ENCODE results near the gene MCEMP1.
"Not testable (repeated sequence)": the region's sequence is repeated elsewhere in the genome, so short reads cannot be mapped to it uniquely, and the experiment has no call there.

MCEMP1 gene

GRCh38 chr19:7643629-7644549, 33.0 kb upstream of the MCEMP1 start:
- DNase-seq = not testable (repeated sequence)

GRCh38 chr19:7644550-7644877, 32.4 kb upstream of the MCEMP1 start:
- no peak for DNase-seq

- DNase-seq = no peak
Observed at GRCh38 chr19:7645163-7645562, 31.7 kb upstream of the MCEMP1 start.

- no peak for DNase-seq
Observed at GRCh38 chr19:7645656-7646425, 31.0 kb upstream of the MCEMP1 start.

- DNase-seq = no peak
Observed at GRCh38 chr19:7646426-7646700, 30.5 kb upstream of the MCEMP1 start.

- no peak for DNase-seq
Observed at GRCh38 chr19:7647156-7647555, 29.7 kb upstream of the MCEMP1 start.

GRCh38 chr19:7648265-7649014, 28.4 kb upstream of the MCEMP1 start:
- DNase-seq = no peak

GRCh38 chr19:7650148-7650547, 26.7 kb upstream of the MCEMP1 start:
- DNase-seq = no peak

- peak; percentile 96 for DNase-seq
Observed at GRCh38 chr19:7652061-7652641, 24.7 kb upstream of the MCEMP1 start.

- no peak for DNase-seq
Observed at GRCh38 chr19:7654401-7654800, 22.5 kb upstream of the MCEMP1 start.

GRCh38 chr19:7655581-7655980, 21.3 kb upstream of the MCEMP1 start:
- peak; percentile 75 to 85 for DNase-seq

GRCh38 chr19:7657131-7657751, 19.6 kb upstream of the MCEMP1 start:
- DNase-seq = peak; percentile 84 to 88

- no peak for DNase-seq
Observed at GRCh38 chr19:7658219-7658686, 18.6 kb upstream of the MCEMP1 start.

GRCh38 chr19:7661744-7662538, 14.9 kb upstream of the MCEMP1 start:
- DNase-seq = no peak

GRCh38 chr19:7662657-7663056, 14.2 kb upstream of the MCEMP1 start:
- no peak for DNase-seq

GRCh38 chr19:7663706-7664105, 13.2 kb upstream of the MCEMP1 start:
- DNase-seq = no peak

- DNase-seq = no peak
Observed at GRCh38 chr19:7665076-7665475, 11.8 kb upstream of the MCEMP1 start.

- DNase-seq = no peak
Observed at GRCh38 chr19:7668842-7669241, 8.0 kb upstream of the MCEMP1 start, which contains the start of gene RETN. RETN (plus strand) TSS chr19:7669049; CDS start chr19:7669327, 278 bp downstream.

- DNase-seq = no peak
Observed at GRCh38 chr19:7669641-7670040, 7.2 kb upstream of the MCEMP1 start.

GRCh38 chr19:7670150-7670783, 6.6 kb upstream of the MCEMP1 start:
- no peak for DNase-seq

GRCh38 chr19:7670790-7671189, 6.1 kb upstream of the MCEMP1 start:
- no peak for DNase-seq

Data from AML-193 (cell line).